Activated CD4-positive, CD25-positive, alpha-beta regulatory T cell treated with anti-CD3 and anti-CD28 coated beads, Interleukin-2, amount 50 U/mL, for 72 hours (primary cell): ENCODE data around the gene KLHL7.
A peak's percentile ranks its signal among the peaks of the same experiment; 100 is the strongest.

Source experiments
- DNase-seq: peaks from one replicate; pipeline ENCODE4 v3.0.0; 2021

The KLHL7 gene

GRCh38 chr7:23105644-23106056 lies at the start of gene KLHL7:
TSS of gene KLHL7 (plus strand) at chr7:23105785. CDS start at chr7:23106027, 242 bp downstream.
- DNase-seq = peak; percentile 95

- DNase-seq = no peak
Observed at GRCh38 chr7:23058408-23059096, 47.0 kb upstream of the KLHL7 start.

DNA sequence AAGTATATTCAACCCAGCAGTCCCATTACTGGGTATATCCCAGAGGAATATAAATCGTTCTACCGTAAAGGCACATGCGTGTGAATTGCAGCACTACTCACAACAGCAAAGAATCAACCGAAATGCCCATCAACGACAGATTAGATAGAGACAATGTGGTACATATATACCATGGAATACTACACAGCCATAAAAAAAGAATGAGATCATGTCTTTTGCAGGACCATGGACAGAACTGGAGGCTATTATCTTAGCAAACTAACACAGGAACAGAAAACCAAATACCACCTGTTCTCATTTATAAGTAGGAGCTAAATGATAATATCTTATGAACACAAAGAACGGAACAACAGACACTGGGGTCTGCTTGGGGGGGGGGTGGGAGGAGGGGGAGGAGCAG lies 44.3 kb upstream of the KLHL7 start:
- no peak for DNase-seq

DNA sequence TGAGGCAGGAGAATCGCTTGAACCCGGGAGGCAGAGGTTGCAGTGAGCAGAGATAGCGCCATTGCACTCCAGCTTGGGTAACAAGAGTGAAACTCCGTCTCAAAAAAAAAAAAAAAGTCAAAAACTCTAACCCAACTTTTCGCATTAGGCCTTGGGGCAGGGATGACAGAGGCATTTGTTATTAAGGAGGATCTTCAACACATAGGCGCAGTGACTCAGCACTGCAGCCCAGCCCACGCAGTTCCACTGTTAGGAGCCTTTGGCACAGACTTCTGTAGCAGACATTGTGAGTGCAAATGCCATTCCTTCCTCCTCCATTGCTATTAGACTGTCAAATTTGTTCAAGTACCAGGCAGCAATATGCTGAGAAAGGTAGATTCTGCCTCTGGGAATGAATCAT lies 43.1 kb upstream of the KLHL7 start:
- no peak for DNase-seq

GRCh38 chr7:23065974-23066373 lies 39.6 kb upstream of the KLHL7 start:
- no peak for DNase-seq

DNA sequence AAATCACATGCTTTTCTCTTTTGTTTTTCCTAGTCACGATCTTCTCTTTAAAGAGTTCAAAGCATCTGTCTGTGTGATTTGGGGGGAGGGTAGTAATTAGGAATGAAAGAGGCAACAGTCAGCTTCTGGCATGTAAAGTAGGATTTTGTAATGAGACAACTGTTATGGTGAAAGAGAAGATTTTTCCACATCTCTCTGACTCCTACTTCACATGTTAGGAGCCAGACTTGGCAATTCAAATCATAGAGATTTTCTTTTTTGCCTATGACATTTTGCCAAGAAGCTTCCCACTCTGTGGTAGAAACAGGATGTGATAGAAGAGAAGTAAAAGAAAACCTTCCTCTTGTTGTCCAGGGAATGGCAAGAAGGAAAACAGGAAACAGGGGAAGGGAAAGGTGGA lies 38.3 kb upstream of the KLHL7 start:
- no peak for DNase-seq

DNA sequence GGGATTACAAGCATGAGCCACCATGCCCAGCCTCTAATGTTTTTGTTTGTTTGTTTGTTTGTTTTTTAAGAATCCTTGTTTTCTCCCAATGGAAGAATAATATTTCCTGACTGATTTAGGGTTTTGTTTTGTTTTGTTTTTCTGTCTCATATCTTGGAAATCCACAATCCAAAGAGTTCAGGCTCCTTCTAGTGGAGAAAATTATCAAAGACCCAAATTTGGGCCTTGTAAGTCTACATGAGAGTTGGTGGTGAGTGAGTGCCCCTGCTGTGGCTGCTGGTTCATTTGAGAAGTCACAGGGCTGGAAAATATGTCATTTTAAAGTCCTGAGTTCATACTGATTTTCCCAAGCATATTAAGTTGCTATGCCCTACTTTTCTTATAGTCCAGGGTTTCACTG lies 33.5 kb upstream of the KLHL7 start:
- no peak for DNase-seq

GRCh38 chr7:23072922-23073321 lies 32.7 kb upstream of the KLHL7 start:
- no peak for DNase-seq

- no peak for DNase-seq
Observed at GRCh38 chr7:23074443-23075261, 30.9 kb upstream of the KLHL7 start.

GRCh38 chr7:23075571-23075970 lies 30.0 kb upstream of the KLHL7 start:
- DNase-seq = no peak

- no peak for DNase-seq
Observed at GRCh38 chr7:23076772-23077171, 28.8 kb upstream of the KLHL7 start.

GRCh38 chr7:23093111-23093510 lies 12.5 kb upstream of the KLHL7 start:
- no peak for DNase-seq

- DNase-seq = no peak
Observed at GRCh38 chr7:23093546-23093945, 12.0 kb upstream of the KLHL7 start.

GRCh38 chr7:23096518-23097290 lies 8.9 kb upstream of the KLHL7 start:
- no peak for DNase-seq

GRCh38 chr7:23098029-23098428 lies 7.6 kb upstream of the KLHL7 start:
- DNase-seq = no peak

DNA sequence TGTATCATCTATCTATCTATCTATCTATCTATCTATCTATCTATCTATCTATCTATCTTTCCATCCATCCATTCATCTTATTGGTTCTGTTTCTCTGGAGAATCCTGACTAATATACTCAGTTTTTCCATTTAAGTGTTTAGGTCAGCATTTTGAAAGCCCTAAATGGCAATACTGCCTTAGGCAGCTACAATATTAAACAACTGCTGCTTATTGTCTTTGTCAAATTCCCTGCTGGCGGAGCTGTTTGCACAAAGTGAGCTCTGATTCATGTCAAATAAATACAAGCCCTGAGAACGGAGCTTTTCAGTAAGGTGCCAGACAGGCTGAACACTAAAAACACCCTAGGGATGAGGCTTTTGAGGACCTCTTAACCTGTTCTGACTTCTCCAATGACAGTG lies 7.1 kb upstream of the KLHL7 start:
- no peak for DNase-seq

GRCh38 chr7:23100697-23101096 lies 4.9 kb upstream of the KLHL7 start:
- DNase-seq = no peak

GRCh38 chr7:23105086-23105643 lies 420 bp upstream of the KLHL7 start:
- DNase-seq = no peak

- DNase-seq = no peak
Observed at GRCh38 chr7:23106057-23106822, 655 bp downstream of the KLHL7 start.

DNA sequence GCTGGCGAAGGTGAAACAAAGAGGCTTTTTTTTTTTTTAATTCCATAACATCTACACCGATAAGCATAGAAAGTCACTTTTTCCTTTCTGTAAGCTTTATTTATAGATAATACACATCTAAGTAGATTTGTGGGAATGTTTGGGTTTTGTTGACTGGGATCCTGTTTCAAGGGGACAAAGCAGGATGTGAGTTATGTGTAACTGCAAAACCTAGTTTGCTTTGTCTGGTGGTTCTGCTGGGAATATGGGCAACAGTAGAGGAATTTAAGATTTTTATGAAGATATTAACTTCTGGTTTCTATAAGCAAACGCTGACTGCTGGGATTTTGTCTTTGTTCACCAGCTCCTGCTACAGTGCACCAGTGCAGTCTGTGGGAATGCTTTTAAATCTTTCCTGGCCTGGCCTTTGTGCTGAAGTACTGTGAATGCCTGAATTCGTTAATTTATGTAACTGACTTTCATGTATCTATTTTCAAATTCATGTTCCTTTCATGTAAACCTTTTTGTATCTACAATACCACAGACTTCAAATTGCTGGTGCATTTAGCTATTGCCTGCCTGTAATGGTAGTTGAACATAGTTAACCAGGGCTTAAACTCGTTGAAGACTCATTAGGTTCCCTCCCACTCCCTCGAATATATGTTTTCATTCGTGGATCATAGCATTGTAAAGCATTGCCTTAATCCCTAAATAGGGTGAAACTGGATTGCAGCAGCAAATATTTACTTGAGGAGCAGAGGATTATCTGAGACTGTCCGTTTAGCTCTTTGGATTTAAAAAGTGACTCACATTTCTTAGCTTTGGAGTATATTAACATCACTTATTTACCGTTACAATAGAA lies 1.5 kb downstream of the KLHL7 start:
- DNase-seq = no peak

- no peak for DNase-seq
Observed at GRCh38 chr7:23107781-23108180, 2.2 kb downstream of the KLHL7 start.

- no peak for DNase-seq
Observed at GRCh38 chr7:23108995-23109394, 3.4 kb downstream of the KLHL7 start.
